Stomach (tissue), 4 donors: Measurements from ENCODE around the gene HNF1B.

Experiments used
- EP300 ChIP-seq: sonication (generic); formaldehyde crosslinking; IDR thresholded peaks from one replicate; pipeline ENCODE4 v1.6.1; 2017; ENCODE audit warnings: antibody characterized with exemption
- POLR2A ChIP-seq, 4 donors: fragments of 450-650 bp; IDR thresholded peaks; one replicate each; pipeline ENCODE4 v1.6.1; 2016; ENCODE audit warnings: antibody characterized with exemption in 4 of 4, control low read depth in 2 of 4, mild to moderate bottlenecking in 1 of 4, moderate library complexity in 1 of 4
- POLR2AphosphoS5 ChIP-seq, 3 donors: sonication (generic); formaldehyde crosslinking; IDR thresholded peaks; one replicate each; pipeline ENCODE4 v1.6.1; 2016; ENCODE audit warnings: antibody characterized with exemption in 3 of 3
- TF ChIP-seq, protein P1 (sequence below), 7 experiments: fragments of 450-650 bp in 4 of 7; fragments of 200-600 bp in 3 of 7; sonication (generic) in 3 of 7; IDR thresholded peaks; one replicate each; pipeline ENCODE4 v1.5.1; 2016 to 2019; ENCODE audit warnings: antibody characterized with exemption in 7 of 7, control low read depth in 2 of 7, mild to moderate bottlenecking in 1 of 7

DNA sequence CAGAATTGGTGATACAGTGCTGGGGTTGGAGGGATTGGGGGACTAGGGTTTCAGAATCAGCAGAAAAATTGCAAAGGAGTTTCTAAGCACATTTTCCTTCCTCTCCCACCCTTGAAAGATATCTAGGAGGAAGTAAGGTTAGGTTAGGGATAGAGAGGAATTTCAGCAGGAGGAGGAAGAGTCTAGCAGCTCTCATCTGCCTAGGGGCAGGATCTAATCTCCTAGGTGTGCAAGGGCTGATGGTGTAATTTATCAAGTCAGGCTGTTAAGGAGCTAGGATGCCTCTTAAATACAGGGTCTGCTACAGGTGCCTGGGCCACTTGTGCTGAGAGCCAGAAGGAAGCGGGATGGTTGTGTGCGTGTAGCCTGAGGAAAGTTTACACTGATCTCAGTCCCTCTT, 1.8 kb upstream of the HNF1B start:
- TF ChIP-seq, protein P1, sequence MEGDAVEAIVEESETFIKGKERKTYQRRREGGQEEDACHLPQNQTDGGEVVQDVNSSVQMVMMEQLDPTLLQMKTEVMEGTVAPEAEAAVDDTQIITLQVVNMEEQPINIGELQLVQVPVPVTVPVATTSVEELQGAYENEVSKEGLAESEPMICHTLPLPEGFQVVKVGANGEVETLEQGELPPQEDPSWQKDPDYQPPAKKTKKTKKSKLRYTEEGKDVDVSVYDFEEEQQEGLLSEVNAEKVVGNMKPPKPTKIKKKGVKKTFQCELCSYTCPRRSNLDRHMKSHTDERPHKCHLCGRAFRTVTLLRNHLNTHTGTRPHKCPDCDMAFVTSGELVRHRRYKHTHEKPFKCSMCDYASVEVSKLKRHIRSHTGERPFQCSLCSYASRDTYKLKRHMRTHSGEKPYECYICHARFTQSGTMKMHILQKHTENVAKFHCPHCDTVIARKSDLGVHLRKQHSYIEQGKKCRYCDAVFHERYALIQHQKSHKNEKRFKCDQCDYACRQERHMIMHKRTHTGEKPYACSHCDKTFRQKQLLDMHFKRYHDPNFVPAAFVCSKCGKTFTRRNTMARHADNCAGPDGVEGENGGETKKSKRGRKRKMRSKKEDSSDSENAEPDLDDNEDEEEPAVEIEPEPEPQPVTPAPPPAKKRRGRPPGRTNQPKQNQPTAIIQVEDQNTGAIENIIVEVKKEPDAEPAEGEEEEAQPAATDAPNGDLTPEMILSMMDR (IDR thresholded peaks at IDR 0.05) = no peak
- TF ChIP-seq POLR2AphosphoS5 (IDR thresholded peaks at IDR 0.05) (no peak), POLR2A (IDR thresholded peaks at IDR 0.05) (no peak), EP300 (no peak)
